ENCODE data around the gene MPV17L2. TPM values are rescaled to one million over a fixed set of nuclear protein-coding genes. Genes with fewer than 3 reads are reported as not detected.

Gene MPV17L2
- total RNA-seq, 4 donors from 2014 or later = 8.5 to 29.3 (median 20.2) TPM

- 78 to 88% methylated on average over 3 of the region's 3 CpGs for WGBS, 2 donors
- intact Hi-C loops (cut with DNase I; ENCODE audit: low total_unique reads) = no loop called here
- TF ChIP-seq CTCF (IDR thresholded peaks at IDR 0.05) = no peak
- no peak for TF ChIP-seq POLR2A (IDR thresholded peaks at IDR 0.05)
- H3K4me3 ChIP-seq (ENCODE audit: low read depth, poor library complexity, severe bottlenecking) = no peak overlapping the region
- no peak for DNase-seq (ENCODE audit: low spot score in 2 of 2)
These were observed 25.6 kb downstream of the MPV17L2 start for GRCh38 chr19:18218600-18218999.

GRCh38 chr19:18219911-18220631 is 27.1 kb downstream of the MPV17L2 start:
- TF ChIP-seq POLR2A (IDR thresholded peaks at IDR 0.05) (no peak), CTCF (IDR thresholded peaks at IDR 0.05) (no peak)
- no peak for DNase-seq (ENCODE audit: low spot score in 2 of 2)
- WGBS, 2 donors = 61 to 62% methylated on average over 27 to 28 of the region's 28 CpGs
- H3K4me3 ChIP-seq (ENCODE audit: low read depth, poor library complexity, severe bottlenecking) = no peak overlapping the region
- intact Hi-C loops (cut with DNase I; ENCODE audit: low total_unique reads) = no loop called here

- no peak for DNase-seq (ENCODE audit: low spot score in 2 of 2)
- 6 to 8% methylated on average over 12 to 29 of the region's 33 CpGs for WGBS, 2 donors
- no peak overlapping the region for H3K4me3 ChIP-seq (ENCODE audit: low read depth, poor library complexity, severe bottlenecking)
- TF ChIP-seq CTCF (IDR thresholded peaks at IDR 0.05) = no peak
- no peak for TF ChIP-seq POLR2A (IDR thresholded peaks at IDR 0.05)
- intact Hi-C loops (cut with DNase I; ENCODE audit: low total_unique reads) = no loop called here
These were observed 27.7 kb downstream of the MPV17L2 start for GRCh38 chr19:18220632-18221275.

GRCh38 chr19:18221815-18222725 is 29.1 kb downstream of the MPV17L2 start:
- no peak for DNase-seq (ENCODE audit: low spot score in 2 of 2)
- 85 to 86% methylated on average over 25 of the region's 25 CpGs for WGBS, 2 donors
- TF ChIP-seq CTCF (IDR thresholded peaks at IDR 0.05) = no peak
- no peak for TF ChIP-seq POLR2A (IDR thresholded peaks at IDR 0.05)
- intact Hi-C loops (cut with DNase I; ENCODE audit: low total_unique reads) = no loop called here
- no peak overlapping the region for H3K4me3 ChIP-seq (ENCODE audit: low read depth, poor library complexity, severe bottlenecking)

- WGBS, 2 donors = 8 to 9% methylated on average over 37 to 39 of the region's 39 CpGs
- no peak for DNase-seq (ENCODE audit: low spot score in 2 of 2)
- intact Hi-C loops (cut with DNase I; ENCODE audit: low total_unique reads) = no loop called here
These were observed 31.0 kb downstream of the MPV17L2 start for GRCh38 chr19:18223860-18224524.

More at GRCh38 chr19:18223860-18224524, 31.0 kb downstream of the MPV17L2 start:
- H3K4me3 ChIP-seq (ENCODE audit: low read depth, poor library complexity, severe bottlenecking) = no peak overlapping the region
- TF ChIP-seq CTCF (IDR thresholded peaks at IDR 0.05) = no peak
- no peak for TF ChIP-seq POLR2A (IDR thresholded peaks at IDR 0.05)

Measured in lower leg skin (tissue), 4 donors.